Coronary artery (tissue), 2 donors: ENCODE results near the gene SGSH.

Source experiments
- DNase-seq: peaks from one replicate; pipeline ENCODE4 v3.0.0-alpha.2; 2017; ENCODE audit warnings: low spot score
- H3K27ac ChIP-seq, 2 donors: fragments of 200-600 bp; sonication (generic); one replicate each; pipeline ENCODE4 v1.5.1; 2016 to 2019
- H3K4me3 ChIP-seq: fragments of 200-600 bp; sonication (generic); 2 replicates; pipeline ENCODE4 v1.5.1; 2016; ENCODE audit warnings: mild to moderate bottlenecking, moderate library complexity
- CTCF ChIP-seq: fragments of 200-600 bp; sonication (generic); IDR thresholded peaks from one replicate; pipeline ENCODE4 v1.5.1; 2019; ENCODE audit warnings: antibody characterized with exemption

Gene SGSH

GRCh38 chr17:80220054-80220735 is at the start of gene SGSH, which contains the start of gene SLC26A11:
SGSH (minus strand) TSS chr17:80220333; CDS start chr17:80220313, 20 bp downstream.
SLC26A11 (plus strand) TSS chr17:80220427; CDS start chr17:80221561, 1,134 bp downstream.
- peak within 1 kb of the TSS; percentile 97 for H3K4me3 ChIP-seq
- peak; percentile 82 for DNase-seq

GRCh38 chr17:80269405-80269807 is 49.3 kb upstream of the SGSH start:
- no peak overlapping the region for H3K4me3 ChIP-seq
- no peak overlapping the region for H3K27ac ChIP-seq
- TF ChIP-seq CTCF, result no peak
- no peak for DNase-seq

More at GRCh38 chr17:80220054-80220735, at the start of gene SGSH, which contains the start of gene SLC26A11:
- peak within 1 kb of the TSS; percentile 86 to 93 for H3K27ac ChIP-seq
- TF ChIP-seq CTCF, result no peak

- Histone ChIP-seq H3K4me3 (no peak overlapping the region), H3K27ac (no peak overlapping the region)
- no peak for DNase-seq
- no peak for TF ChIP-seq CTCF
Observed at GRCh38 chr17:80268427-80268826, 48.3 kb upstream of the SGSH start.

- Histone ChIP-seq H3K4me3 (no peak overlapping the region), H3K27ac (no peak overlapping the region)
- TF ChIP-seq CTCF, result no peak
- DNase-seq, result no peak
Observed at GRCh38 chr17:80267391-80267790, 47.3 kb upstream of the SGSH start.

- no peak for DNase-seq
- no peak overlapping the region for H3K27ac ChIP-seq
- TF ChIP-seq CTCF, result no peak
- no peak overlapping the region for H3K4me3 ChIP-seq
Observed at GRCh38 chr17:80265205-80266068, 45.3 kb upstream of the SGSH start.

GRCh38 chr17:80264205-80265075 is 44.3 kb upstream of the SGSH start:
- peak overlapping the region; percentile 65 for H3K4me3 ChIP-seq
- DNase-seq, result no peak
- no peak for TF ChIP-seq CTCF
- peak overlapping the region; percentile 31 to 99 for H3K27ac ChIP-seq
